Activated T-helper 17 cell treated with anti-CD3 and anti-CD28 coated beads, Interleukin-2, amount 50 U/mL, for 72 hours (primary cell): Measurements from ENCODE around the gene NAGS. TPM values are rescaled to one million over a fixed set of nuclear protein-coding genes. Genes with fewer than 3 reads are reported as not detected.
A peak's percentile ranks its signal among the peaks of the same experiment; 100 is the strongest.
"Not testable (repeated sequence)": the region's sequence is repeated elsewhere in the genome, so short reads cannot be mapped to it uniquely, and the experiment has no call there.

Experiments used
- ATAC-seq: fragments of 150-1000 bp; cut with Tn5 transposase; replicated peaks from 2 replicates; pipeline ENCODE4 v1.10.0; 2021; ENCODE audit warnings: mild to moderate bottlenecking, moderate library complexity
- H3K27ac Mint-ChIP-seq: one replicate; pipeline ENCODE4 v1.8.0; 2022; ENCODE audit warnings: mixed read lengths
- H3K27me3 Mint-ChIP-seq: one replicate; pipeline ENCODE4 v1.8.0; 2022; ENCODE audit warnings: mixed read lengths
- H3K36me3 Mint-ChIP-seq: one replicate; pipeline ENCODE4 v1.8.0; 2022; ENCODE audit warnings: low read depth, mild to moderate bottlenecking, mixed read lengths
- H3K4me1 Mint-ChIP-seq: one replicate; pipeline ENCODE4 v1.8.0; 2022; ENCODE audit warnings: mixed read lengths
- H3K4me3 Mint-ChIP-seq: one replicate; pipeline ENCODE4 v1.8.0; 2022; ENCODE audit warnings: mild to moderate bottlenecking, mixed read lengths
- H3K9me3 Mint-ChIP-seq: one replicate; pipeline ENCODE4 v1.8.0; 2022; ENCODE audit warnings: mixed read lengths
- total RNA-seq, 2 donors: library from RNA; stranded (reverse); gene quantifications; one replicate each; pipeline ENCODE4 v1.2.3, GENCODE V29; 2022

NAGS gene
- total RNA-seq, 2 donors from 2014 or later, result 0.48 to 4.8 TPM

DNA sequence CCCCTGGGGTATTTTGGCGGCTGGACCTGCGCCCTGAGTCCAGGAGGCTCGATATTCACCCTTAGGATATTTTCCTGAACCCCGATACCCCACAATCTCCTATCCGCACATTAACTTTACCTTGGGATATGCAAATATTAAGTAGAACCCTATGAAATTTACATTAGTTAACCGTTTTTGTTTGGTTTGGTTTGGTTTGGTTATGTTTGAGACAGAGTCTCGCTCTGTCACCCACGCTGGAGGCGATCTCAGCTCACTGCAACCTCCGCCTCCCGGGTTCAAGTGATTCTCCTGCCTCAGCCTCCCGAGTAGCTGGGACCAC is 9.3 kb upstream of the NAGS start:
- no peaks in the 10 kb centered on the region for H3K4me1 Mint-ChIP-seq
- no peak for ATAC-seq
- H3K27ac Mint-ChIP-seq, result no peak overlapping the region
- H3K36me3 Mint-ChIP-seq, result no peaks in the 10 kb centered on the region
- H3K9me3 Mint-ChIP-seq, result no peaks in the 10 kb centered on the region
- no peak overlapping the region for H3K4me3 Mint-ChIP-seq
- peaks cover 4% of the 10 kb centered on the region for H3K27me3 Mint-ChIP-seq

GRCh38 chr17:43997180-43997579 is 7.2 kb upstream of the NAGS start:
- H3K4me1 Mint-ChIP-seq, H3K4me3 Mint-ChIP-seq, H3K36me3 Mint-ChIP-seq, H3K27ac Mint-ChIP-seq, H3K9me3 Mint-ChIP-seq, ATAC-seq, H3K27me3 Mint-ChIP-seq: not testable (repeated sequence)

GRCh38 chr17:43998552-43998951 is 5.9 kb upstream of the NAGS start:
- ATAC-seq, result no peak
- Mint-ChIP-seq H3K27ac (no peak overlapping the region), H3K27me3 (peaks cover 4% of the 10 kb centered on the region), H3K4me3 (no peak overlapping the region), H3K36me3 (no peaks in the 10 kb centered on the region), H3K4me1 (no peaks in the 10 kb centered on the region), H3K9me3 (no peaks in the 10 kb centered on the region)

- H3K4me1 Mint-ChIP-seq, result no peaks in the 10 kb centered on the region
- no peak overlapping the region for H3K4me3 Mint-ChIP-seq
- H3K9me3 Mint-ChIP-seq, result no peaks in the 10 kb centered on the region
- peaks cover 3% of the 10 kb centered on the region for H3K27me3 Mint-ChIP-seq
- no peaks in the 10 kb centered on the region for H3K36me3 Mint-ChIP-seq
- no peak overlapping the region for H3K27ac Mint-ChIP-seq
- ATAC-seq, result no peak
Observed at GRCh38 chr17:43999024-43999423, 5.4 kb upstream of the NAGS start.

- no peaks in the 10 kb centered on the region for H3K36me3 Mint-ChIP-seq
- no peaks in the 10 kb centered on the region for H3K4me1 Mint-ChIP-seq
- no peaks in the 10 kb centered on the region for H3K9me3 Mint-ChIP-seq
- H3K27ac Mint-ChIP-seq, result no peak overlapping the region
- no peak overlapping the region for H3K4me3 Mint-ChIP-seq
- ATAC-seq, result no peak
- H3K27me3 Mint-ChIP-seq, result no peaks in the 10 kb centered on the region
Observed at GRCh38 chr17:44000141-44000860, 4.1 kb upstream of the NAGS start.

- no peaks in the 10 kb centered on the region for H3K9me3 Mint-ChIP-seq
- peaks cover under 1% of the 10 kb centered on the region for H3K27me3 Mint-ChIP-seq
- H3K4me1 Mint-ChIP-seq, result no peaks in the 10 kb centered on the region
- no peak overlapping the region for H3K27ac Mint-ChIP-seq
- no peak overlapping the region for H3K4me3 Mint-ChIP-seq
- no peak for ATAC-seq
- H3K36me3 Mint-ChIP-seq, result peaks cover 2% of the 10 kb centered on the region
Observed at GRCh38 chr17:44000871-44001460, 3.5 kb upstream of the NAGS start.

DNA sequence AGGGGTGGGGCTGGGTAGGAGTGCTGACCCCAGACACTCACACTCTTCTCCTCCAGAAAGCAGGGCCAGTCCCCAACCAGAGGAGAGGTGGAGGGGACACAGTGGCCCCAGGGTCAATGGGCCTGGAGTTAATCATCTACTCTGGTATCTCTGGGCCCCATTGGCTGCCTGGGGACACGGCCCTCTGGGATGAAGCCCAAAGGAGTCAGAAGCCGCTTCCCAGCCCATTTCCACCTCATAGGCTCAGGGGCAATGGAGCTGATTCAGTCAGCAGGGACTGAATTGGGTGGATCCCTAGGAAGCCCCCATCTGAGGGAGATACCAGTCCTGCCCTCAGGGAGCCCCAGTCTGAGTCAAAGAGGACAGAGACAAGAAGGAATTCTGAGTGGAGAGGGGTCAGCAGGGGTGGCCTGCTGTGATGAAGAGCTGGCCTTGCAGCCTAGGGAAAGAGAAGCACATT is 2.9 kb upstream of the NAGS start:
- no peak for ATAC-seq
- H3K27ac Mint-ChIP-seq, result no peak overlapping the region
- H3K4me3 Mint-ChIP-seq, result no peak overlapping the region
- no peaks in the 10 kb centered on the region for H3K9me3 Mint-ChIP-seq
- peaks cover 3% of the 10 kb centered on the region for H3K27me3 Mint-ChIP-seq
- peaks cover 7% of the 10 kb centered on the region for H3K36me3 Mint-ChIP-seq
- H3K4me1 Mint-ChIP-seq, result no peaks in the 10 kb centered on the region

DNA sequence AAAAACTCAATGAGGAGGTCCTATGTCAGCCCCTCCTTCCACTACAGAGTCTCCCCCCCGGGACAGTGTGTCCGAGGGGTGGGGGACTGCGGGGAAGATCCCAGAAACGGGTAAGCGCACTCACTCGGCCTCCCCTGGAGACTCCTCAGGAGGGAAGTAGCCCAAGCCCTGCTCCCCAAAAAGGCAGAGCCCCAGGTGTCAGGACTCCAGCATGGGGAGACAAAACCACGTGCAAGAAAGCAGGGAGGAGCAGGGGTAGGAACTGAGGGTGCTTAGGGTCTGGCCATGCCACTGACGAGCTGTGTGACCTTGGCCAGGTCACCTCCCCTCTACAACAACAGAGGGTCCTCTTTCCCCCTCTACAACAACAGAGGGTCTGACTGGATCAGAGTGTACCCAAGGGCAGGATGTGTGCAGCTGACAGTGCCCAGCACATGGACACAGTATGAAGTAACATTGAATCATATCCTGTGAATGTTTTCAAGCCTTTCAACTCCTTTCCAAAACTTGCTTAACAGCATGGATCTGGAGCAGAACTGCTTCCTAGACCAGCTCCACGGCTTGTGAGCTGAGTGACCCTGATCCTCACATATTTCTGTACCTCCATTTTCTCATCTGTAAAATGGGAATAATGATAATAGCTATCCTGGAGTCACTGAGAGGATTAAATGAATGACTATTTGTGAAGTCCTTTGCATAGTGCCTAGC is 2.1 kb upstream of the NAGS start:
- no peaks in the 10 kb centered on the region for H3K9me3 Mint-ChIP-seq

GRCh38 chr17:44004761-44005526 is 522 bp downstream of the NAGS start:
- peaks cover 35% of the 10 kb centered on the region for H3K36me3 Mint-ChIP-seq
- H3K27me3 Mint-ChIP-seq, result peaks cover 3% of the 10 kb centered on the region
- no peak for ATAC-seq
- H3K9me3 Mint-ChIP-seq, result no peaks in the 10 kb centered on the region
- H3K4me1 Mint-ChIP-seq, result peaks cover 9% of the 10 kb centered on the region
- peak overlapping the region; percentile 97 for H3K4me3 Mint-ChIP-seq
- H3K27ac Mint-ChIP-seq, result no peak overlapping the region

More for the DNA sequence above, 2.1 kb upstream of the NAGS start:
- Mint-ChIP-seq H3K27me3 (peaks cover 3% of the 10 kb centered on the region), H3K4me1 (no peaks in the 10 kb centered on the region), H3K4me3 (no peak overlapping the region), H3K36me3 (peaks cover 12% of the 10 kb centered on the region), H3K27ac (no peak overlapping the region)
- ATAC-seq, result no peak

DNA sequence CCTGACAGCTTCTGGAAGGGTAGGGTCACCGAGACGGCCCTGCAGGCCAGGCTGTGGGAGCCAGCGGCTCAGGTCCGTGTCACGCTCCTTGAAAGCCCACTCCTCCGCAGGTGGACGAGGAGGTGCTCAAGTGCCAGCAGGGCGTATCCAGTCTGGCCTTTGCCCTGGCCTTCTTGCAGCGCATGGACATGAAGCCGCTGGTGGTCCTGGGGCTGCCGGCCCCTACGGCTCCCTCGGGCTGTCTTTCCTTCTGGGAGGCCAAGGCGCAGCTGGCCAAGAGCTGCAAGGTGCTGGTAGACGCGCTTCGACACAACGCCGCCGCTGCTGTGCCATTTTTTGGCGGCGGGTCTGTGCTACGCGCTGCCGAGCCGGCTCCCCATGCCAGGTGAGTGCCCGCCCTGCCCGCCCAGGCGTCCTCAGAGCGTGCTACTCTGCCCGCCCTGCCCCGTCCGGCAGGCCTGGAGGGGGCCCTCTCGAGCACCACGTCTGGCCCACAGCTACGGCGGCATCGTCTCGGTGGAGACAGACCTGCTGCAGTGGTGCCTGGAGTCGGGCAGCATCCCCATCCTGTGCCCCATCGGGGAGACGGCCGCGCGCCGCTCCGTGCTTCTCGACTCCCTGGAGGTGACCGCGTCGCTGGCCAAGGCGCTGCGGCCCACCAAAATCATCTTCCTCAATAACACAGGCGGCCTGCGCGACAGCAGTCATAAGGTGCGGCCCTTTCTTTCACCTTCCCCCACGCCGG is 1.3 kb downstream of the NAGS start:
- H3K27me3 Mint-ChIP-seq, result peaks cover 3% of the 10 kb centered on the region
- H3K27ac Mint-ChIP-seq, result peak overlapping the region; percentile 93
- H3K4me3 Mint-ChIP-seq, result peak overlapping the region; percentile 97

GRCh38 chr17:44006272-44006597 is 1.8 kb downstream of the NAGS start:
- peak; percentile 12 for ATAC-seq
- H3K4me1 Mint-ChIP-seq, result peaks cover 9% of the 10 kb centered on the region
- H3K36me3 Mint-ChIP-seq, result peaks cover 47% of the 10 kb centered on the region
- peaks cover 3% of the 10 kb centered on the region for H3K27me3 Mint-ChIP-seq
- H3K27ac Mint-ChIP-seq, result peak overlapping the region; percentile 93
- H3K9me3 Mint-ChIP-seq, result no peaks in the 10 kb centered on the region
- H3K4me3 Mint-ChIP-seq, result peak overlapping the region; percentile 97

More for the DNA sequence above, 1.3 kb downstream of the NAGS start:
- peak; percentile 37 for ATAC-seq
- no peaks in the 10 kb centered on the region for H3K9me3 Mint-ChIP-seq
- peaks cover 43% of the 10 kb centered on the region for H3K36me3 Mint-ChIP-seq
- peaks cover 9% of the 10 kb centered on the region for H3K4me1 Mint-ChIP-seq

DNA sequence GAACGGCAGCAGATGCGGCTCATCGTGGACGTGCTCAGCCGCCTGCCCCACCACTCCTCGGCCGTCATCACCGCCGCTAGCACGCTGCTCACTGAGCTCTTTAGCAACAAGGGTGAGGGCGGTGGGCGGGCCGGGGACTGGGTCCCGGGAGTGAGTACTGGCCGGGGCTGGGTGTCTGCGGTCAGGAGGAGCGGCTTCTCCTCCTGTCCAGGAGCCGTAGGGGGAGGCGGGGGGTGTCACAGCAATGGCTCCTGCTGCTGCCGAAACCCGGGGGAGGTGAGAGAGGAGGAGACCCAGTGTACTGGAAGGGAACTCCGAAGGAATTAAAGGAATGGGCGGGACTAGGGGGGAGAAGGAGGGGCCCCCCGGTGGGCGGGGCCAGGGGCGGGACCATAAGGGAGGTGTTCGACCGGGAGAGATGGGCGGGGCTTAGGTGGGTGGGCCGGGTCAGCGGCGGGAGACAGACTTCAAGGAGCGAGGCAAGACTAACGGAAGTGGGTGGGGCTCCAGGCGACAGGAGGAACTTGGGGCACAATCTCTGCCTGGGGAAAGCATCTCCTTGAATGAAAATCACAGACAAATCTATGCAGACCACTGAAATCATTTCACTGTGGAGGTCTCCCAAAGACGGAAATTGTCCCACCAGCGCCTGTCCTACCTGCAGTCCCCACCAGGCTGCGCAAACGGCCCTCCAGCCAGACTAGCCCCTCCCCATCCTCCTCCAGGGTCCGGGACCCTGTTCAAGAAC is 2.4 kb downstream of the NAGS start:
- ATAC-seq, result peak; percentile 85
- Mint-ChIP-seq H3K4me1 (peaks cover 9% of the 10 kb centered on the region), H3K4me3 (peak overlapping the region; percentile 97), H3K27ac (peak overlapping the region; percentile 93), H3K36me3 (peaks cover 52% of the 10 kb centered on the region), H3K9me3 (no peaks in the 10 kb centered on the region), H3K27me3 (peaks cover 3% of the 10 kb centered on the region)

GRCh38 chr17:44007346-44008204 is 3.2 kb downstream of the NAGS start:
- peak overlapping the region; percentile 90 for H3K27ac Mint-ChIP-seq
- no peaks in the 10 kb centered on the region for H3K9me3 Mint-ChIP-seq
- peaks cover 3% of the 10 kb centered on the region for H3K27me3 Mint-ChIP-seq
- H3K4me3 Mint-ChIP-seq, result peak overlapping the region; percentile 97
- H3K4me1 Mint-ChIP-seq, result peaks cover 9% of the 10 kb centered on the region
- no peak for ATAC-seq
- peaks cover 52% of the 10 kb centered on the region for H3K36me3 Mint-ChIP-seq
